ENCODE data around the gene SPACA6. TPM values are rescaled to one million over a fixed set of nuclear protein-coding genes. Genes with fewer than 3 reads are reported as not detected.

SPACA6 gene
- total RNA-seq, 1 experiment from 2014 or later: 10.7 TPM

GRCh38 chr19:51740356-51740755, 47.2 kb downstream of the SPACA6 start:
- H3K27me3 ChIP-seq (replicated peaks): no peaks in the 10 kb centered on the region
- H3K36me3 ChIP-seq: no peaks in the 10 kb centered on the region
- DNase-seq (ENCODE audit: low read depth in 1 of 2, low spot score in 2 of 2): no peak
- no peaks in the 10 kb centered on the region for H3K9me3 ChIP-seq (replicated peaks)
- no peaks in the 10 kb centered on the region for H3K4me1 ChIP-seq (replicated peaks)
- H3K27ac ChIP-seq: no peak overlapping the region
- H3K4me3 ChIP-seq: no peak overlapping the region

DNA sequence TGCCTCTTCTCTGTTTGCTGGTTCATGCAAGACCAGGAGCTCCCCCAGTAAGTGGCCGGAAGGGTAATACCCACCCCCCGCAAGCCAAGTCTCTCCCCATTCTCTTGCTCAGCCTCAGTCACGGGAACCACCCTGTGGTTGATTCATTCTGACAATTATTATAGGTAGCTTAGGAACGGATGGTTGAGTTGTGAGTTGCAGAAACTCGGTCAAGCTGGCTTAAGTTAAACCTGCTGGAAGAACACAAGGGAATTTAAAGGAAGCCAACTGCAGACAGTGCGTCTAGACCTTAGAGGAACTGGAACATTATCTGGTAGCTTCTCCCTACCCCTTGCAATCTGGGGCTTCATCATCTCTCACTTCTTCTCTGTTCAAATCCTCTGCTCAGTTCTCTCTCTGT, 49.7 kb downstream of the SPACA6 start:
- H3K9me3 ChIP-seq (replicated peaks): no peaks in the 10 kb centered on the region
- no peak overlapping the region for H3K27ac ChIP-seq
- no peak for DNase-seq (ENCODE audit: low read depth in 1 of 2, low spot score in 2 of 2)
- H3K36me3 ChIP-seq: no peaks in the 10 kb centered on the region
- H3K27me3 ChIP-seq (replicated peaks): no peaks in the 10 kb centered on the region
- no peaks in the 10 kb centered on the region for H3K4me1 ChIP-seq (replicated peaks)
- no peak overlapping the region for H3K4me3 ChIP-seq

DNA sequence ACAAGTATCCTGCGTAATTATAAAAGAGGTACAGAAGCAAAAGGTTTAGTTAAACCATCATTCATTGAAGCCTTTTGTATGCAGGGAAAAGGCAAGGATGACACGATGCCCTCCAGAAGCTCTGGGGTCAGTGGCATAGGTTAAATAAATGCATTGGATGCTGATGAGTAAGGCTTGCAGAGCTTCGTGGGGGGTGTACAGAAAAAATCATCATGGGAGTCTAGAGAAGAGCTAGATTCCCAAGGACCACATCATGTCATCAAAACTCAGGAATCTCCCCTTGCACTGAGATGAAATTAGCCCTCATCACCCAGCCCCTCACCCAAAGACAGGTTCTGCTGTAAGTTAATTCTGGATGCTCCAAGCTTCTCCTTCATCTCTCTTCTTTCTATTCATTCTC, 50.3 kb downstream of the SPACA6 start:
- Histone ChIP-seq H3K36me3 (no peaks in the 10 kb centered on the region), H3K4me1 (replicated peaks) (no peaks in the 10 kb centered on the region), H3K27me3 (replicated peaks) (no peaks in the 10 kb centered on the region), H3K27ac (no peak overlapping the region), H3K4me3 (no peak overlapping the region), H3K9me3 (replicated peaks) (no peaks in the 10 kb centered on the region)
- DNase-seq (ENCODE audit: low read depth in 1 of 2, low spot score in 2 of 2): no peak

DNA sequence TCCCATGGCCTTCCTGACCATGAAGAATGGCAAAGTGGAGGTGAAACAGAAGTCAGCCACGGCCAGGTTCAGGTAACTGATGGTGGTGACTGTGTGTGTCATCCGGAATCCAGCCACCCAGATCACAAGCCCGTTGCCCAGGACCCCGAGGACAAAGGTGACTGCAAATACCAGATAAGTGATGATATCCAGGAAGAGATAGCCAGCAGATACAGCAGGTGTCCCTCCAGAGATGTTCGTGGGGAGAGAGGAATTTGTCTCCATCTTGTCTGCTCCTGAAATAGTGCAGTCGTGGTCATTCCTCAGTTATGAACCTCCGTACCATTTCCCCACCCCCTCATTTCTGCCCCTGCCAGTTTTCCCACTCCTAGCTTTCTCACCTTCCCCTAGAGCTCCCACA, 53.6 kb downstream of the SPACA6 start:
- H3K4me1 ChIP-seq (replicated peaks): no peaks in the 10 kb centered on the region
- H3K9me3 ChIP-seq (replicated peaks): no peaks in the 10 kb centered on the region

GRCh38 chr19:51749979-51750378, 56.8 kb downstream of the SPACA6 start:
- Histone ChIP-seq H3K27me3 (replicated peaks) (no peaks in the 10 kb centered on the region), H3K27ac (no peak overlapping the region), H3K4me3 (no peak overlapping the region), H3K36me3 (no peaks in the 10 kb centered on the region), H3K9me3 (replicated peaks) (no peaks in the 10 kb centered on the region), H3K4me1 (replicated peaks) (no peaks in the 10 kb centered on the region)
- no peak for DNase-seq (ENCODE audit: low read depth in 1 of 2, low spot score in 2 of 2)

More for the DNA sequence above, 53.6 kb downstream of the SPACA6 start:
- Histone ChIP-seq H3K4me3 (no peak overlapping the region), H3K36me3 (no peaks in the 10 kb centered on the region), H3K27me3 (replicated peaks) (no peaks in the 10 kb centered on the region), H3K27ac (no peak overlapping the region)
- no peak for DNase-seq (ENCODE audit: low read depth in 1 of 2, low spot score in 2 of 2)

GRCh38 chr19:51750400-51751094, 57.4 kb downstream of the SPACA6 start:
- Histone ChIP-seq H3K27me3 (replicated peaks) (no peaks in the 10 kb centered on the region), H3K4me1 (replicated peaks) (no peaks in the 10 kb centered on the region), H3K36me3 (no peaks in the 10 kb centered on the region), H3K4me3 (no peak overlapping the region), H3K9me3 (replicated peaks) (no peaks in the 10 kb centered on the region; the same call in 1 of the 2 replicates), H3K27ac (no peak overlapping the region)
- no peak for DNase-seq (ENCODE audit: low read depth in 1 of 2, low spot score in 2 of 2)

- Histone ChIP-seq H3K27me3 (replicated peaks) (no peaks in the 10 kb centered on the region), H3K36me3 (no peaks in the 10 kb centered on the region), H3K4me3 (no peak within 1 kb of the TSS), H3K9me3 (replicated peaks) (no peaks in the 10 kb centered on the region; the same call in 1 of the 2 replicates), H3K27ac (no peak within 1 kb of the TSS), H3K4me1 (replicated peaks) (no peaks in the 10 kb centered on the region)
- no peak for DNase-seq (ENCODE audit: low read depth in 1 of 2, low spot score in 2 of 2)
These were observed 58.5 kb downstream of the SPACA6 start, which contains the start of gene FPR1 for GRCh38 chr19:51751655-51752054. Gene FPR1 (minus strand): TSS chr19:51751878. CDS start chr19:51746994, 4,884 bp downstream.

DNA sequence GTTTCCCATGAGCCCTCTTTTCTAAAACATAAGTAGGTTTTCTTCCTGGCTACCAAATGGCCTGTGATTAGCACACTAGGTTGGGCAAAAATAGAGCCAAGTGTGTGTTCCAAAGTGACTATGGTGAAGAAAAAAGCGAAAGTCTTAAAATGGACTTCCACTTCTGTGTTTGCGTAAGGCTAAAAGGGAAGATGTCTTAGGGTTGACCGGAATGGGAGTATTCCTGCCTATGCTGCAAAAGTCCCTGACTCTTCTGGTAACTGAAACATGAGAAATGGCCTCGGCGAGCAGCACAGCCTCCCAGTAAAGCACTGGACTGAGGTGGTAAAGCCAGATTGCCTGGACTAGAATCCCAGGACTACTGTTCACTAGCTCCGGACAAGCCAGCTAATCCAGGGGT, 61.0 kb downstream of the SPACA6 start:
- no peak overlapping the region for H3K4me3 ChIP-seq
- H3K36me3 ChIP-seq: no peaks in the 10 kb centered on the region
- no peaks in the 10 kb centered on the region for H3K27me3 ChIP-seq (replicated peaks)
- no peak overlapping the region for H3K27ac ChIP-seq
- DNase-seq (ENCODE audit: low read depth in 1 of 2, low spot score in 2 of 2): no peak
- no peaks in the 10 kb centered on the region for H3K4me1 ChIP-seq (replicated peaks)
- H3K9me3 ChIP-seq (replicated peaks): no peaks in the 10 kb centered on the region; the same call in 1 of the 2 replicates

DNA sequence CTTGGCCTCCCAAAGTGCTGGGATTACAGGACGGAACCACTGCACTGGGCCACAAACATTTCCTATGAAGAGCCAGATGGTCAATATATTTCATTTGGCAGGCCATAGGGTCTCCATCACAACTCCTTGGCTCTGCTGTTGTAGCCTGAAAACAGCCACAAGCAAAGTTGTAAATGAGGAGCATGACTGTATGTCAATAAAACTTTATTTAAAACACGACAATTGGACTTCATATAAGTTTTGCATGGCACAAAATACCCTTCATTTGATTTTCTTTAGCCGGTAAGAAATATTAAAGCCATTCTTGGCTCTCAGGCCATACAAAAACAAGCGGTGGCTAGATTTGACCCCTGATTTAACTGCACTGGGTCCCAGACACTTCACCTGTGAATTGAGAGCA, 61.6 kb downstream of the SPACA6 start:
- Histone ChIP-seq H3K9me3 (replicated peaks) (no peaks in the 10 kb centered on the region; the same call in 1 of the 2 replicates), H3K27me3 (replicated peaks) (no peaks in the 10 kb centered on the region), H3K4me3 (no peak overlapping the region), H3K4me1 (replicated peaks) (no peaks in the 10 kb centered on the region), H3K36me3 (no peaks in the 10 kb centered on the region), H3K27ac (no peak overlapping the region)
- DNase-seq (ENCODE audit: low read depth in 1 of 2, low spot score in 2 of 2): no peak

Other genes with a start within 250 kb of the SPACA6 start
- gene SIGLEC8, start 234.9 kb upstream of the SPACA6 start, total RNA-seq (2014; rRNA removed; shearing (Covaris generic)): not detected in 2 replicates
- not detected in 2 replicates for gene CEACAM18, start 214.8 kb upstream of the SPACA6 start, total RNA-seq (2014; rRNA removed; shearing (Covaris generic))
- not detected in 2 replicates for gene SIGLEC12, start 191.5 kb upstream of the SPACA6 start, total RNA-seq (2014; rRNA removed; shearing (Covaris generic))
- gene SIGLEC6, start 161.7 kb upstream of the SPACA6 start, total RNA-seq (2014; rRNA removed; shearing (Covaris generic)): not detected in 2 replicates
- 2.6 and 20.7 TPM in 2 replicates for gene ZNF175, start 122.0 kb upstream of the SPACA6 start, total RNA-seq (2014; rRNA removed; shearing (Covaris generic))
- not detected in 2 replicates for gene SIGLEC5, start 62.9 kb upstream of the SPACA6 start, total RNA-seq (2014; rRNA removed; shearing (Covaris generic))
- not detected in 2 replicates for gene SIGLEC14, start 46.5 kb upstream of the SPACA6 start, total RNA-seq (2014; rRNA removed; shearing (Covaris generic))
- not detected in 2 replicates for gene HAS1, start 30.7 kb downstream of the SPACA6 start, total RNA-seq (2014; rRNA removed; shearing (Covaris generic))
- gene FPR1, start 58.5 kb downstream of the SPACA6 start, total RNA-seq (2014; rRNA removed; shearing (Covaris generic)): not detected in 2 replicates
- not detected in 2 replicates for gene FPR2, start 67.8 kb downstream of the SPACA6 start, total RNA-seq (2014; rRNA removed; shearing (Covaris generic))
- not detected in 2 replicates for gene FPR3, start 101.8 kb downstream of the SPACA6 start, total RNA-seq (2014; rRNA removed; shearing (Covaris generic))
- 1.6 and 2.9 TPM in 2 replicates for gene ZNF577, start 194.6 kb downstream of the SPACA6 start, total RNA-seq (2014; rRNA removed; shearing (Covaris generic))
- gene ZNF649, start 211.7 kb downstream of the SPACA6 start, total RNA-seq (2014; rRNA removed; shearing (Covaris generic)): 3.5 and 4.8 TPM in 2 replicates
- gene ZNF613, start 234.1 kb downstream of the SPACA6 start, total RNA-seq (2014; rRNA removed; shearing (Covaris generic)): 2.1 and 2.6 TPM in 2 replicates